ENCODE data around the gene MIS18A. TPM values are rescaled to one million over a fixed set of nuclear protein-coding genes. Genes with fewer than 3 reads are reported as not detected.
A peak's percentile ranks its signal among the peaks of the same experiment; 100 is the strongest.
"Not testable (repeated sequence)": the region's sequence is repeated elsewhere in the genome, so short reads cannot be mapped to it uniquely, and the experiment has no call there.

MIS18A gene, protein sequence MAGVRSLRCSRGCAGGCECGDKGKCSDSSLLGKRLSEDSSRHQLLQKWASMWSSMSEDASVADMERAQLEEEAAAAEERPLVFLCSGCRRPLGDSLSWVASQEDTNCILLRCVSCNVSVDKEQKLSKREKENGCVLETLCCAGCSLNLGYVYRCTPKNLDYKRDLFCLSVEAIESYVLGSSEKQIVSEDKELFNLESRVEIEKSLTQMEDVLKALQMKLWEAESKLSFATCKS
- 2.9 TPM for total RNA-seq (ENCODE audit: insufficient read depth, low replicate concordance)

- DNase-seq (ENCODE audit: low spot score) = peak; percentile 98
Observed at GRCh38 chr21:32278518-32279376, at the start of gene MIS18A. Gene MIS18A, minus strand, starts transcription at chr21:32279049. Its CDS starts 35 bp downstream, at chr21:32279014.

DNA sequence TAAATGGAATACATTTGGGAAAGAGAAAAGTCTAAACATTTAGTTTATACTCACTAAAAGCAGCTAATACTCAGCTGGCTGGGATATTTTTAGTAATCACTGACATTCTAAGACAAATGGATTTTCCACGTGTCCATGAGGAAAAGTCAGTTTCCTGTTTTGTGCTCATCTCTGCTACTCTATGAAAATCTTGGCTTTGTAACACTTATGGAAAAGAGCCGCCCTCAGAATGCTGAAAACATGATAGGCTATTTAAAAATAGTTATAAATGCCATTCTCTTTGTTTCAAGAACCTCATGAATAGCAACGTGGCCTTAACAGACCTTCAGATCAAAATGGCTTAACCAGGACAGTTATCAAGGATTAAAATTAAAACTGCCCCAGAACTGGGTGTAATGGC is 49.7 kb upstream of the MIS18A start:
- DNase-seq (ENCODE audit: low spot score) = no peak

DNA sequence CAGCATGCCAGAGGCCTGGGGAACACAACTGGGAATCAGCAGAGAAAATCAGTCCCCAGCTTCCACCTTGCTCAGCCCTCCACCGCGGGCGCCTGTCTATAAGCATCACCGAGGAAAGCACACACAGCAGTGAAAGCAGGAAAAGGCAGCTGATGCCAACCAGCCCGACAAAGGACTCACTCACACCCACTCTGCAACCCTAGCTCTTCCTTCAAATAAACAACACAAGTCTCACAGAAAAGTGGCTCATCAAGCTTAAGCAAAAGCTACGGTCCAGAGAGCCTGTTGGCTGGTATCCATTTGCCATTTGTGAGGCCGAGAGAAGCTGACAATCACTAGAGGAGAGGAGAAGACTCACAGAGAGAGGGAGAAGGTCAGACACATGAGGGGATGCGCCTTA is 46.9 kb upstream of the MIS18A start:
- DNase-seq (ENCODE audit: low spot score) = no peak

- DNase-seq (ENCODE audit: low spot score) = no peak
Observed at GRCh38 chr21:32322676-32323075, 43.8 kb upstream of the MIS18A start.

DNA sequence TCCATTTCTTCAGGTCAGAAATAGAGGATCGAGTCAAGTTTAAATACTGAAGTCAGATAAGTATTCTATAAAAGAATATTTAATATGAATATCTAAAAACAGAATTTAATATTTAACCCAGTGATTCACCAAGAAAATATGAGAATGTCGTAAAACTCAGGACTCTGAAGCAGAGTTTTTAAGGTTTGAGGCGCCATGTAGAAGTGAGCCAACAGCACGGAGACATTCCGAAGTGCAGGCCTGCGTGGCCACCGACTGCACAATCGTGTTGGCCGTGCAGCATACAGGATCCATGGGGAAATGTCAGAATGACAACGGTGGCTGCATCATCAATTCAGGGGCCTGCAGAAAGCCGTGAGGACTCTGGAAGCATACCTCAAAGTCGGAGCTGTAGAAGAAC is 43.3 kb upstream of the MIS18A start:
- no peak for DNase-seq (ENCODE audit: low spot score)

- DNase-seq (ENCODE audit: low spot score) = no peak
Observed at GRCh38 chr21:32321480-32321879, 42.6 kb upstream of the MIS18A start.

GRCh38 chr21:32320726-32321125 is 41.9 kb upstream of the MIS18A start:
- no peak for DNase-seq (ENCODE audit: low spot score)

DNA sequence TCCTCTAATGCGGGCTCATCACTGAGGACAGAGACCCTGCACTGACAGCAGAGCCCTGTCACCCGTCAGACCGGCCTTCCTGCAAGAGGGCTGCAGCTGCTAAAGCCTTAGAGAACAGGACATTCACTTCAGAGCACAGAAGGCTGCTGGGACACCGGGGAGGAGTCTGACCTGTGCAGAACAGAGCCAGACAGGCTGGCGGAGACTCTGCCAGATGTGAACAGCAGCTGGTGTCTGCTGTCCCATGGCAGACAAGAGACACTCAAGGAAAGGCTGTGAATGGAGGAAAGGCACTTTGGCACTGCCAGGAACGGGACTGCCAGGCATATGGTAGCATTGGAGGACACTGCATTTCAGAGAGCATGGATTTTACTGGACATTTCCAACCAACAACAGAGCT is 41.2 kb upstream of the MIS18A start:
- DNase-seq (ENCODE audit: low spot score) = no peak

- no peak for DNase-seq (ENCODE audit: low spot score)
Observed at GRCh38 chr21:32319012-32319411, 40.2 kb upstream of the MIS18A start.

DNA sequence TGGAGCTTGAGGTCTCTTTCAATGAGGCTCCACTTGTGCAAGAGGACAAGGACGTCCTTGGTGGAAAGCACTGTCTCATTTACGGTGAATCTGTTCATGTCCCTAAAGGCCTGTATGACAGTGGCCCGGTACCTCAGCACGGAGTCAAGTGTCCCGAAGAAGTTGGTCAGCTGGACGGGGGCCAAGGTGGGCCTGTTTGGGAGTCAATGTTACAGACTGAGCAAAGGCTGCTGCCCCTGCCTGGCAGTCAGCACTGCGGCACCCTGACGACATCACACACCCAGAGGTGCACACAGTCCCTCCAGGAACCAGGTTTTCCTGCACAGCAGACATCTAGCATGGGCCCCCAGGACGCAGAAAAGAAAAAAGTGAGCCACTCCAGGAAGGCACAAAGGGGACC is 38.9 kb upstream of the MIS18A start:
- DNase-seq (ENCODE audit: low spot score) = no peak

DNA sequence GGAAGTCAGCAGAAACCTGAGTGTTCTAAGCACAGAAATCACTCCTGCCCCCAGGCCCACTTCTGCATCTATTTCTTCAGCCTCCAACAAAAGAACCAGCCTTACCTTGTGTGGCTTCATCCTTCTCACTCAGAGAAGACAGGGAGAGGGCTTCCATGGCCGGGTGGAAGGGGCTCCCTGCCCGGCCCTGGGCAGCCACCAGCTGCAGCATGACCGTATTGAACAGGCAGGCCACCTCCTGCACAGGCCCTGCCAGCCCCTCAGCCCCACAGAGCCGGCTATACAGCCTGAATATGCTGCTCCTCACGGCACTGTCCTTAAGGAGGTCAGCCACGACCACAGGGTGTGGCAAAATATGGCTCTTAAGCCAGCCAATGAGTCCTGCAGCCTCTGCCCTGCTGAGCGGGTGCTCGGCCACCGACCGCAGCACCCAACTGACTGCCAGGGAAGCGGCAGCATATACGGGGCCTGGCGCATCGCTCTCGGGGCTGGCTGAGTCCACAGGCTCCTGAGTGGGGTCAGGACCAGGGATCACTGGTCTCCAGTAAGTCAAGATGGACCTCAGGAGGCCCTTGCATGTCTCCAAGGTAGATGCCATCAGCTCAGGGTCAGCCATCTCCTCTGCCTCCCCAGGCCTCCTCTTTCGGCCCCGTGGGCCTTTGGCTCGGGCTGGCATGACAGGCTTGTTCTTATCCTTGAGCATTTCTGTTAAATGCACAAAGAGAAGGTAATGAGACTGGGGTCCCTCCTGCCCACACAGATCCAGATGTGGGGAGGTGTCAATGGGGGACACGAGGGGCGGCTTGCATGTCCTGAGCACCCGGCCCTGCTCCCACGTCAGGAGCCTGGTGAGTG is 37.7 kb upstream of the MIS18A start:
- no peak for DNase-seq (ENCODE audit: low spot score)

GRCh38 chr21:32315511-32316281 is 36.8 kb upstream of the MIS18A start:
- DNase-seq (ENCODE audit: low spot score) = no peak

GRCh38 chr21:32314806-32315205 is 36.0 kb upstream of the MIS18A start:
- no peak for DNase-seq (ENCODE audit: low spot score)

- DNase-seq (ENCODE audit: low spot score) = no peak
Observed at GRCh38 chr21:32312976-32313375, 34.1 kb upstream of the MIS18A start.

DNA sequence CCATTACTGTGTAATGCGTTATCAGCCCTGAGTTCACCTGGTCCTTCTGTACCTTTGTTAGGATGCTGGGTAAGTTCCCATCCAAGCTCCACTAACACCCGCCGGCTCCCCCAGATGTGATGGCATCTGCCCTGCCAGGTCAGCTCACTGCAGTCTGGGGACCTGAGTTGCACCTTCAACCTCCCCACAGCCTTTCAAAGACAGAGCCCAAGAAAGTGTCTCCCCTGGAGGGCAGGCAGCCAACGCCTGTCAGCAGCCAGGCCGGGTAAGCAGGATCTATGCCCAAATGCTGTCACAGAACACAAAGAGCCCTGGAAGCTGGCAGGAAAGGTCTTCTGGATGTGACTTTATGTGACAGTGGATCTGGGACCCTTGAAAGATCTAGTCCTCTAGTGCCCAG is 33.5 kb upstream of the MIS18A start:
- no peak for DNase-seq (ENCODE audit: low spot score)

- DNase-seq (ENCODE audit: low spot score) = no peak
Observed at GRCh38 chr21:32311621-32312020, 32.8 kb upstream of the MIS18A start.

DNA sequence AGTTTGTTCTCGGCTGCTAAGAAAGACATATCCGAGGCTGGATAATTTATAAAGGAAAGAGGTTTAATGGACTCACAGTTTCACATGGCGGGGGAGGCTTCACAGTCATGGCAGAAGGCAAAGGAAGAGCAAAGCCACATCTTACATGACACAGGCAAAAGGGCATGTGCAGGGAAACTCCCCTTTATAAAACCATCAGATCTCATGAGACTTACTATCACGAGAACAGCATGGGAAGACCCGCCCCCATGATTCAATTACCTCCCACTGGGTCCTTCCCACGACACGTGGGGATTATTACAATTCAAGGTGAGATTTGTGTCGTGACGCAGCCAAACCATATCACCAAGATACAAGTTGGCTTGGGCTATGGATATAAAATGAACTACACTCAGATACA is 32.1 kb upstream of the MIS18A start:
- not testable (repeated sequence) for DNase-seq (ENCODE audit: low spot score)

DNA sequence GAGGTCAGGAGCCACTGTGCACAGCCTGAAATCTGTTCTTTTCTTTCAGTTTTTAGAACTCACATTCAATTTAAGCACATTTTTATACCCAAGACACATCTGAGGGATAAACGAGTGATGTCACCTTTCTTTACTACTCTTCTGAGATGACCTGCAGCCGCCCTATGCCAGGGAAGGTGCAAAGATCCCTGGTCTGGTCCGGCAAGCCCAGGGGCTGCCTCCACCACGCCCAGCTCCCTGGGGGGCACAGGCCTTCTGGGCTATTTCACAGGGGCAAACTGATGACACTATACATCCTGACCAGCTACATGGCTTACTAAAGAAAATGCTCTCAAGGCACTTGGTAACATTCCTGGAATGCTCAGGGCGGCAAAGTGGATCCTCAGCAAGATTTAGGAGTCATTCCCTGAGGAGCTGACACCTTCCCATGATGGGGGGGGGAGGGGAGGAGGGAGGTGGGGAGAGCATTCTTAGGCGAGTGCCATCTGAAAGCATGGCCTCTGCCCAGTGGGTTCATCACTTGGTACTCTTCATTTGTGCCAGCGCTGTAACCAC is 31.1 kb upstream of the MIS18A start:
- no peak for DNase-seq (ENCODE audit: low spot score)

DNA sequence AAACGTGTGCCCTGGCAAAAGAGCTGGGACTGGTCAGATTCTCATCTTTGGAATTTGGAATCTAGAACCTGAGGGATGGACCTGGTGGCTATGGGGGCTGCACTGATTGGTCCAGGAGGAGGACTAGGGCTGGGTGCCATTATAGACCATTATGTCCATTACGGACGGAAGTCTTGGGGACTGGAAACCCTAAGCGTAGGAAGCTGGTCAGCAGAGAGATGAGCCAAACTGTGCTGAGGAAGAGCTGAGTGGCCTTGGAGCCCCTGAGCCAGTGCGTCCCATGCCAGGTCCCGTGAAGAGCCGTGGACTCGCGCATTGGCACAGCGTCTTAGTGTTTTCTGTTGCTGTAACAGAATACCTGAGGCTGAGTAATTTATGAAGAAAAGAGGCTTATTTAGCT is 29.8 kb upstream of the MIS18A start:
- no peak for DNase-seq (ENCODE audit: low spot score)

DNA sequence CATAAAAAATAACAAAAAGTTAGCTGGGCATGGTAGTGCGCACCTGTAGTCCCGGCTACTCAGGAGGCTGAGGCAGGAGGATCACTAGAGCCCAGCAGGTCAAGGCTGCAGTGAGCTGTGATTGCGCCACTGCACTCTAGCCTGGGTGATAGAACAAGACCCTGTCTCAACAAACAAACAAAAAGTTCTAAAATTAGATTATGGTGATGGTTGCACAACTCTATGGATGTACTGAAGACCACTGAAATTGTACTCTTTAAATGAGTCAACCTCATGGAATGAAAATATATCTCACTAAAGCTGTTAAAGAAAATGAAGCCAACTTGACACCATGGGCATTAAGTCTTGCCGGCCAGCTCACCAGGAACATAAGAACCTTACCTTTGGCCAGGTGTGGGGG is 28.9 kb upstream of the MIS18A start:
- DNase-seq (ENCODE audit: low spot score) = no peak

Data from umbilical cord (tissue), 2 donors.